ENCODE data around the gene CHN1.

DNA sequence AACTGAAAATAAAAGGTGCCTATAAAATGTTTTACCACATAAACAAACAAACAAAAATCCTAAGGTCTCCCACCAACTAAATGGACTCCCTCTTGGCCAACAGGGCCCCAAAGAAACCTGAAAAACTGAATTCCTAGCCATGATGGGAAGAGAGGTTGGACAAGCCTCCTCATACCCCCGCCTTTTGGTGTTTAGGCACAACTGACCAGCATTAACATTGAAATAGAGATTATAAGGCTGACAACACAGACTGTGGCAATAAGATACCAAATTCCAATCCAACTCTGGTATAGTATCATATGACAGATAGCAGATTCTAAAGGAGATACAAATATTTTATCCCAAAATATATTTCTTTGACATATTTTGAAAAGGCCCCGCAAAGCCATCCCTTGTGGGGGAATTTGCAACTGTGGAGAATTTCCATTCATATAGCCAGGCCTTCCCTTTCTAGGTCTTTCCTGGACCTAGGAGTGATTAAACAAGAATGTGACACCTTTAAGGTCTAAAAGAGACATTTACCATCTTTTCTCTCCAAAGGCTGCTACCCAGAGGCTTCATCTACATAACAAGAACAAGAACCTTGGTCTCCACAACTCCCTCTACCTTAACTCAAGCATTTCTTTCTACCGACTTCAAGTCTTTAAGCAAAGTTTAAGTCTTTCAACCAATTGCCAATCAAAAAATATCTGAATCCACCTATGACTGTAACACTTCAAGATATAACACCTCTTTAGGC lies 80.0 kb downstream of the CHN1 start:
- no peak for TF ChIP-seq POLR2A (IDR thresholded peaks at IDR 0.05)
- TF ChIP-seq, protein P1, sequence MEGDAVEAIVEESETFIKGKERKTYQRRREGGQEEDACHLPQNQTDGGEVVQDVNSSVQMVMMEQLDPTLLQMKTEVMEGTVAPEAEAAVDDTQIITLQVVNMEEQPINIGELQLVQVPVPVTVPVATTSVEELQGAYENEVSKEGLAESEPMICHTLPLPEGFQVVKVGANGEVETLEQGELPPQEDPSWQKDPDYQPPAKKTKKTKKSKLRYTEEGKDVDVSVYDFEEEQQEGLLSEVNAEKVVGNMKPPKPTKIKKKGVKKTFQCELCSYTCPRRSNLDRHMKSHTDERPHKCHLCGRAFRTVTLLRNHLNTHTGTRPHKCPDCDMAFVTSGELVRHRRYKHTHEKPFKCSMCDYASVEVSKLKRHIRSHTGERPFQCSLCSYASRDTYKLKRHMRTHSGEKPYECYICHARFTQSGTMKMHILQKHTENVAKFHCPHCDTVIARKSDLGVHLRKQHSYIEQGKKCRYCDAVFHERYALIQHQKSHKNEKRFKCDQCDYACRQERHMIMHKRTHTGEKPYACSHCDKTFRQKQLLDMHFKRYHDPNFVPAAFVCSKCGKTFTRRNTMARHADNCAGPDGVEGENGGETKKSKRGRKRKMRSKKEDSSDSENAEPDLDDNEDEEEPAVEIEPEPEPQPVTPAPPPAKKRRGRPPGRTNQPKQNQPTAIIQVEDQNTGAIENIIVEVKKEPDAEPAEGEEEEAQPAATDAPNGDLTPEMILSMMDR (IDR thresholded peaks at IDR 0.05) = no peak

Measured in esophagus squamous epithelium (tissue), 4 donors.